HS-5 (cell line): ENCODE results near the gene RAB31.

Experiments used
- DNase-seq: peaks from one replicate; pipeline ENCODE4 v3.0.0-alpha.2; 2012; ENCODE audit warnings: low read depth

RAB31 gene

DNA sequence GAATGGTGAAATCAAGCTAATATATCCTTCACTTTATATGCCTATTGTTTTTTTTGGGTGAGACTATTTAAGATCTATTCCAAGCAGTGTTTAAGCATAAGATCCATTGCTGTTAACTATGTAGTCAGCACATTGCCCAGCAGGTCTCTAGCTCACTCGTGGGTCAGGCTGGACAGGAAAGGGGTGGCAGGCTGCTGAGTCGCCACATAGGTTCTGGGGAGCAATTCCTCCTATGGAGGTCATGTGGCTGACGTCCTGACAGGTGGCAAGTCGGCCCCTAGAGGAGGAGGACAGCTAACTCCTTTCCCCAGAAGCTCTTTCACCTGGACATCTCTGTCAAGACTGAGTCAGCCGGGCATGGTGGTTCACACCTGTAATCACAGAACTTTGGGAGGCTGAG is 13.9 kb upstream of the RAB31 start:
- no peak for DNase-seq

- no peak for DNase-seq
These were observed 13.1 kb upstream of the RAB31 start for GRCh38 chr18:9694952-9695495.

GRCh38 chr18:9695605-9696004 is 12.5 kb upstream of the RAB31 start:
- no peak for DNase-seq

GRCh38 chr18:9696112-9696511 is 12.0 kb upstream of the RAB31 start:
- no peak for DNase-seq

GRCh38 chr18:9696701-9697100 is 11.4 kb upstream of the RAB31 start:
- DNase-seq, result no peak

GRCh38 chr18:9697121-9697520 is 11.0 kb upstream of the RAB31 start:
- DNase-seq, result no peak

GRCh38 chr18:9698497-9698896 is 9.6 kb upstream of the RAB31 start:
- no peak for DNase-seq

DNA sequence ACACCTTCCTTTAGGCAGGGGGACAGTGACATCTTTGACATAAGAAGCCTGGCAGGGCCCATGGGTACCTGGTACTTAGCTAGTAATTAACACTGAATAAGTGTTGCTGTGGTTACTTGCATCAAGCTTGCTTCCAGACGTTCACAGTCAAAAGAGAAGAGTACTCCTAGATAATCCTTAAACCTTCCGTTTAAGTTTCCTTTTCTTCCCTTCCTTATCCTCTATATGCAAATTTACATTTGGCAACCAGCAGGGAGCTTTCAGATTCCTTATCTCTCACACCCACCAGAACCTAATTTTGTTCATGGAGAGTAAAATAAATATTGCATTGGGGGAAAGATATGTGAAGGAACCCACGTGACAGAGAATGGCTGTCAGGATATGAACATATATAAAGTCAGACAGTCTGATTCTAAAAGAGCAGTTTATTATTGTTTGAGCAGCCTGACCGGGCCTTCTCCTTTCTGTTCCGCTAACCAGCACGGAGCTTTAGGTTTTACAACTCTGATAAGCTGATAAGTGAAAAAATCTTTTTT is 7.8 kb upstream of the RAB31 start:
- no peak for DNase-seq

- no peak for DNase-seq
These were observed 6.3 kb upstream of the RAB31 start for GRCh38 chr18:9701609-9702349.

GRCh38 chr18:9704233-9705118 is 3.6 kb upstream of the RAB31 start:
- DNase-seq, result no peak

DNA sequence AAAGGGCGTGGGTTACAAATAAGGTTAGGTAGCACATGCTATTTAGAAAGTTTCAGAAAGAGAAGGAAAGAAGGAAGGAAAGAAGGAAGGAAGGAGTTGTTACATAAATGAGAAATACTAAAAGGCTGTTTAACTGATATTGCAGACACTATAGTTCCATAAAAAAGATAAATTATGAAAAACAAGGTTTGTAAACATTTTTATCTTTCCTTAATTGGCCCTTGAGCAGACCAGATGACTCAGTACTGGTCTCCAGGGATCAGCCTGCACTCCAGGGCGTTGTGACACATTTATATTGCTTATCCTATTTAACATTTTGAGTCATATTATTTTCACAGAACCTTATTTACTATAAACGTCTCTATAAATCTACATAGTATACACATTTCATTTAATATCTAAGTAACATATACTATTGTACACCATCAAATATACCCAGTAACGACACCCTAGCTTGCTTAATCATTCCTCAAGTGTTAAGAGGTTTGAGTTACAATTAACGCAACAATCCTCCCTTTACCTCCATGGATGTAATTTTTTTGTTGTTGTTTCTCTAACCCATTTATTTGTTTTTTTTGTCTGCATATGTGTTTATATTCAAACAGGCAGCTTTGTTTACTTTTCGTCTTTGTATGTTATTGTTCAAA is 2.8 kb upstream of the RAB31 start:
- no peak for DNase-seq

GRCh38 chr18:9706081-9706935 is 1.8 kb upstream of the RAB31 start:
- no peak for DNase-seq

DNA sequence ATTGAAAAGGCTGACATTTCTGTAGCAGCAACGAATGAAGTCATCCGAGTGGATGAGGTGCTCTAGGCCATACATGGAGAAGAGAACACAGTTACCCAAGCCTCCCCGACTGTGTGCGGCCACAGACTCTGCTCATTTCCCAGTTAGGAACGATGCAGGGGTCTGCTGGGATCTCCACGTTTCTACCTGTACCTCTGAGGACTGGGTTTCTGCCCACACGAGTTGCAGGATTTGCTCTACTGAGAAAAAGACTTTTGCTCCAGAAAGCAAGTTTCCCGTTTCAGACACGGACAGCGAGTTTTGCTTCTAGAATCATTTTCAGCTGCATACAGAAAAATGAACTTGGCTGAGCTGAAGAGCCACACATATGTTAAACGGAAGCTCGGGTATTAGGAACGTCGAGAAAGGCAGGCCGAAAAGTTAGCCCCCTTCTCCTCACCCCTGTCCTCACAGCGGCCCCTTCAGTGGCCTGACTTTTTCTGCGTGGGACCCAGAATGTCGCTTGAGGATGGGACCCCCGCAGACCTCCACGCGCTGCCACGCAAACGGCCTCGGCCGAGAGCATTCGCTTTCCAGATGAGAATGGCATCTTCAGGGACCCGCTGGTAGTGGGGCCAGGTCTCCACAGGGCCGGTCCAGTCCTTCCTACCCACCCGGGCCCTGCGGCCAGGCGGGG is 582 bp upstream of the RAB31 start:
- DNase-seq, result no peak

DNA sequence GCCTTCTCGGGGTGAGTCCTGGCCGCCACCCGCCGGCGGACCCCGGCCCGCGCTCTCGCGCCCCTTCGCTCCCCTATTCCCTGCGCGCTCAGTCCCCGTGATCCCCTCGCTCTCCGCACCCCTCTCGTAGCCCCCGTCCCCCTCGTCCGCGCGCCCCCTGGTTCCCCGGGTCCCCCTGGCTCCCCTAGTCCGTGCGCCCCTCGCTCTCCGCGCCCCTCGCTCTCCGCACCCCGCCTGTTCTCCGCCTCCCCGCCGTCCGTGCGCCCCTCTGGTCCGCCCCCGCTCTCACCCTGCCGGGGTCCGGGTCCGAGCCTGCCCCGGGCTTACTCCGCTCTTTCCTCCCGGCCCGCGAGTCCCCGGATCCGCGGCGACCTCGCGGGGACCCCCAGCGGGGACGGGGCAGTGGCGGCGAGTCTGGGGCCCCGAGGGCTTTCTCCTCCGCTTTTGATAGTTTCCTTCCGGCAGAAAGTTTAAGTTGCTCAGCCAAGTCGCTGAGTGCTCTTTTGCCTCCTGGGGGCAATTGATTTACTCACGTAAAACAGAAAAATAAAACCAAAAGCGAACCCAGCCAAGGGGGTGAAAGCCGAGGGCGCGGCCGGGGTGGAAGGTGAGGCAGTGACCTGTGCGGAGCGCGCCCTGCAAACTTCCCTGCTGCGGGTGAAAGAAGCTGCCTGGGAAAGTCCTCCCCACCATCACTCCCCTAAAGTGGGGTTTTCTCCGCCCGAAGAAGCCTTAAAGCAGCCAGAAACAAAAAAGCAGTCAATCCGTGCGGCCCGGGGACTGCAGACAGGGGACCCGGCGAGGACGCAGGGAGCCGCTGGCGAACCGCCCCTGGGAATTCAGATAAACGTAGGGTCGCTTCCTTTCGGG is 568 bp downstream of the RAB31 start:
- no peak for DNase-seq

DNA sequence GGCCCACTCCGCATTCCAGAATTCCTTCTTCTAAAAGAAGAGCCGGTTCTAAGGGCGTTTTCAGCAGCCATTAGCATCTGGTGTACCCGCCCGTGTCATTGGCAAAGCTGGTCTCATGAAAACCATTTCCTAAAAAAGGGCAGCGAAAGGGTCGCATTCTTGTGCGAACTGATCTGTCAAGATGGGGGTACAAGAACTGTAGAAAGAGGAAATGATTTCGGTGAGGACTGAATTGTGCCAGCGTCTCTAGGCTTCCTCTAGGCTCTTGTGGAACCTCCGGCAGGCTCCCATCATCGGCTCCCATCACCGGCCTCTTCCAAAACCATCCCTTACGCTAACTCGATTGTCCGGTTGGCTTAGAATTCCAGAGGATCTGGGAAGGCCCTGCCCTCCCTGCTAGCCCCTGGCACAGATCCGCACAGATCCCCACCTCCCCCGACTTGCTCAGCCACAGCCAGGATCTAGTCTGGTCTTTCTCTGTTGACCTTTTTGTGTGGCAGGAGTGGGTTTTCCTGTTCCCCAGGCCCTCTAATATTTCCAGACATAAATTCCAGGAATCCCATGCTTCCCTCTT is 1.3 kb downstream of the RAB31 start:
- no peak for DNase-seq

DNA sequence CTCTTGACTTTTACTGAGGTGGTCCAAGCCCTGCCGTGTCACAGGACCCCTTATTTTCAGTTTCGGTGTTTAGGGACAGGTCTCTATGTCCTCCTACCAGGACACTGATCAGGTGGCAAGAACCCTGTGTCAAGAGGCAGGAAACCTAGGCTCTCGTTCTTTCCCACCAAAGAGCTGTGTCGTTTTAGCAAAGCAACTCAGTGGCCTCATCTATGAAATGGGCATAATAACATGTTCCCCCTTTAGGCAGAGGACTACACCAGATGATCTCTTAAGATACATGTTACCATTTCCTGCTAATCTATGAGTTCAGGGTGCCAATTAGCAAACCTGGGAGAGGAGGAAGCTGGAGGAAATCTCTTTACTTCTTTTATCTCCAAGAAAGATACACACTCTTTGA is 1.9 kb downstream of the RAB31 start:
- no peak for DNase-seq

- no peak for DNase-seq
These were observed 3.4 kb downstream of the RAB31 start for GRCh38 chr18:9711361-9712129.

DNA sequence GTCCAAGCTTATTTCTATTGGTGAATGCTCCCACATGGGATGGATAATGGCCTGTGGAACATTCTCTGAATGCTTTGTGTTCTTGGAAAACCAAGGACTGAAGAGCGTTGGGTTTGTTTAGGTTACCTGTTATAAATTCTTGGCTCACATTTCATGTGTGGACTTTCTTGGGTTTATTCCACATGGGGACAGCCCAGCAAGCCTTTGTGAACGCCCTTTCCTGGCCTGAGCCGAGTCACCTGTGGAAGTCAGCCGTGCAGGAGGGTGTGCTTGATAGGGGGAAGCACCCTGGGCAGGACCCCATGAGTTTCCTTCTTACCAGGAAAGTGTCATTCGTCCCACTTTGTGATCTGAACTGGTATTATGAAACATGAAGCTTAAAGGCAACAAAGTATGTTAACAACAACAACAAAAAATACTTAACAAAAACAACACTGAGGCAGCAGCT is 4.1 kb downstream of the RAB31 start:
- DNase-seq, result no peak

- DNase-seq, result no peak
These were observed 4.5 kb downstream of the RAB31 start for GRCh38 chr18:9712611-9713010.
